HG03469 (cell line): ENCODE measurements around the gene LEP.

Experiments
- ATAC-seq: cut with Tn5 transposase; IDR thresholded peaks from one replicate; pipeline ENCODE4 v1.9.1; 2021; ENCODE audit warnings: mild to moderate bottlenecking, moderate library complexity, moderate number of reproducible peaks; ENCODE audit not compliant: unreplicated experiment

LEP gene

DNA sequence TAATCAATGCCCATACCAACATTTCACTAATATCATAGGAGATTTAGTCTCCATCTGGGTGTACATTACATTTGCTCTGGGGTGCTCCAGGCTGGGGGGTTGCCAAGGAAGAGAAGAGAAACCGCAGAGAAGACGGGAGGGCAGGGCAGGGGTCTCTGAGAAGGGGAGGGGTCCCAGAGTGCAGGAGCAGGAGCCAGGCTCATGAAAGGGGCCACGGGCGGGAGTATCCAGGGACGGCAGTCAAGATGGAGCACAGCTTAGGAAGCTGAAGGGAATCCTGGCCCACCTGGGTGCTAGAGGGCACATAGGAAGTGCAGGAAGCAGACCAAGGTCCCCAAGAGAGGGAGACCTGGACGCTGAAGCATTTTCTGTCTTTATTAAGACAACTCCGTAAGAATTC, 2.2 kb downstream of the LEP start:
- no peak for ATAC-seq

DNA sequence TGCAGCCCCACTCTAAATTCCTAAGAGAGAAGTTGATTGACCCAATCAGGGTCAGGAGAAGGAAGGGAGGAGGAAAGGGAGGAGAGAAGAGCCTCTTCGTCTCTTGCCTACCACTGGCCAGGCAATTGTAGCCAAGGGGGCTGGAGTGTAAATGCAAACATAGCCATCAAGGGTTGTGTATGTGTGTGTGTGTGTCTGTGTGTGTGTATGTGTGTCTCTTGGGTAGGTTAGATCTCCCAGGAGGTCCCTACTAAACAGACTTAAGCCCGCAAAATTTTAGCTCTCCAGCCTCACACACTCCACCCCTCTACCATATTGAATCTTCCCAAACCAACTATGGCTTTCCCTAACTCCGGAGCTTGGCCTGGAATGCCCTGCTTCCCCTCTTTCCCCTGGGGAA, 3.8 kb downstream of the LEP start:
- no peak for ATAC-seq

DNA sequence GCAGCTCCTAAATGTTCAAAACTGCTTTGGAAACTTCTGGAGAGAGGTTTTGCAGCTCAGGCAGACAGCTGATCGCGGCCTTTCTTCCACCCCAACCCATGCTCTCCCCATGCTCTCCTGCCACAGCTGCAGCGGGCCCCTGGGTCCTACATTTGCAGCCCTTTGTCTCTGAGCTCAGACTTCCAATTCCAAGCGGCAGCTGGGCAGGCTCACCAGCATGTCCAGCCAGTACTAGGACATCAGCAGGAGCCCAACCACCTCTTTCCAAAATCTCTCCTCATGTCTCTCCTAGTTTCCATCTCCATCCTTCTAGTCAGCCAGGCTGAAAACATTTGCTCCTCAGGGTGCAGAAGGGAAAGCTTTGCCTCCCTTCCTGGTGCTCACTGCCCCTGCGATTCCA, 6.0 kb downstream of the LEP start:
- ATAC-seq, result no peak

DNA sequence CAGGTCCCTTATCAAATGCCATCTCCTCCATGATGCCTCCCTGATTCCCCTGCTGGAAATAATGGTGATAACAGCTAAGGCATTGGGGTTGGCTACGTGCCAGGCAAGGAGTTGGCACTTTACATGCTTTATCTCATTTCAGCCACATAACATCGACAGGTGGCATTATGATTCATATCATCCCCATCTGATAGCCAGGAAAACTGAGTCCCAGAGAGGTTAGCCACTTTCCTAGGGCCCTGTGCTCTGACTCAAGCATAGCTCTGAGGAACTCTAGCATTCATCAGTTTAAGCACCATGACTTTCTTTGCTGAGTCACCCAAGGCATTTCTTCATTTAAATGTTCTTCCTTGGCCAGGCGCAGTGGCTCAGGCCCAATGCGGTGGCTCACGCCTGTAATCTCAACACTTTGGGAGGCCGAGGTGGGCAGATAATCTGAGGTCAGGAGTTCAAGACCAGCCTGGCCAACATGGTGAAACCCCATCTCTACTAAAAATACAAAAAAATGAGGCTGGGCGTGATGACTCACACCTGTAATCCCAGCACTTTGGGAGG, 6.6 kb downstream of the LEP start:
- no peak for ATAC-seq

DNA sequence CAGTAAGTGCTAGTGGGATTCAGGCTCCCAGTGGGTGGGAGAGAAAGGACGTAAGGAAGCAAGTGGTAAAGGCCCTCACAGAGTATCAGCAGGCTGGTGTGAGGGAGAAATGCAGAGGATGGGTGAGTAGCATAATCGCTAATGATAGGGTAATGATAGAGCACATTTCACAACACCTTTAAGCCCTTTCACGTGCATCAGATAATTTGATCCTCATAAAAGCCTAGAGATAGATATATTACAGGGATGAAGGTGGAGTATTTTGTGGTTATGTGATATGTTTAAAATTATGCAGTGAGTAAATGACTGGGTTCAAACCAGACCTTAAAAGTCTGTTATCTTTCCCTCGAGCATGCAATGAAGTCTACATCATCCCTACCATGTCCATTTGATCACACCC, 10.3 kb downstream of the LEP start:
- ATAC-seq, result no peak

DNA sequence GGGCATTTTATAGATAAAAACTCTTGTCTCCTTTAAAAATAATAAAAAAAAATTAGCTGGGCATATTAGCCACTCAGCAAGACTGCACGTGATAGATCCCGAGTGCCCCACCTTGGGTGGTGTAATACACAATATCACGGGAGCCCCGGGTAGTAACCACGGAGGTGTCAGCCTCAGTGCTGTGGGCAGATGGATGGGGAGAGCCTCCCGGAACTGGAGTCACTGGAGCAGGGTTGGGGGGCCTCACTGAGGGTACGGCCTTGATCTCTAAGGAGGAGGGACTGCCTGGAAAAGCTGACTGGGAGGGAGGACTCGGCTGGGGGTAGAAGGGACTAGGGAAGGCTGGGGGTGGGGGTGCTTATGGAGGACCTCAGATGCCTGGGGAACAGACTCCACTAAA, 12.6 kb downstream of the LEP start:
- no peak for ATAC-seq

DNA sequence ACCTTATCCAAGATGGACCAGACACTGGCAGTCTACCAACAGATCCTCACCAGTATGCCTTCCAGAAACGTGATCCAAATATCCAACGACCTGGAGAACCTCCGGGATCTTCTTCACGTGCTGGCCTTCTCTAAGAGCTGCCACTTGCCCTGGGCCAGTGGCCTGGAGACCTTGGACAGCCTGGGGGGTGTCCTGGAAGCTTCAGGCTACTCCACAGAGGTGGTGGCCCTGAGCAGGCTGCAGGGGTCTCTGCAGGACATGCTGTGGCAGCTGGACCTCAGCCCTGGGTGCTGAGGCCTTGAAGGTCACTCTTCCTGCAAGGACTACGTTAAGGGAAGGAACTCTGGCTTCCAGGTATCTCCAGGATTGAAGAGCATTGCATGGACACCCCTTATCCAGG, 13.4 kb downstream of the LEP start:
- ATAC-seq, result no peak

DNA sequence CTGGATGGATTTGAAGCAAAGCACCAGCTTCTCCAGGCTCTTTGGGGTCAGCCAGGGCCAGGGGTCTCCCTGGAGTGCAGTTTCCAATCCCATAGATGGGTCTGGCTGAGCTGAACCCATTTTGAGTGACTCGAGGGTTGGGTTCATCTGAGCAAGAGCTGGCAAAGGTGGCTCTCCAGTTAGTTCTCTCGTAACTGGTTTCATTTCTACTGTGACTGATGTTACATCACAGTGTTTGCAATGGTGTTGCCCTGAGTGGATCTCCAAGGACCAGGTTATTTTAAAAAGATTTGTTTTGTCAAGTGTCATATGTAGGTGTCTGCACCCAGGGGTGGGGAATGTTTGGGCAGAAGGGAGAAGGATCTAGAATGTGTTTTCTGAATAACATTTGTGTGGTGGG, 14.2 kb downstream of the LEP start:
- ATAC-seq, result no peak

DNA sequence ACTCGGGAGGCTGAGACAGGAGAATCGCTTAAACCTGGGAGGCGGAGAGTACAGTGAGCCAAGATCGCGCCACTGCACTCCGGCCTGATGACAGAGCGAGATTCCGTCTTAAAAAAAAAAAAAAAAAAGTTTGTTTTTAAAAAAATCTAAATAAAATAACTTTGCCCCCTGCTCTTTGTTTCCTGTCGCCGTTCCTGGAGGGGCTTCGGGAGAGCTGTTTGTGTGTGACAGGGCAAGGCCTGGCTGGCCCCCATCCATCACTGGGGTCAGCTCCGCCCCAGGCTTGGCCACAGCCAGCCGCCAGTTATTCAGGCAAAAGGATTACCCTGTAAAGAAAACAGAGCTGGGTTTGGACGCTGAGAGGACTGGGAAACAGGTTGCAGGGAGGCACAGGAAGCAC, 16.4 kb downstream of the LEP start:
- no peak for ATAC-seq

DNA sequence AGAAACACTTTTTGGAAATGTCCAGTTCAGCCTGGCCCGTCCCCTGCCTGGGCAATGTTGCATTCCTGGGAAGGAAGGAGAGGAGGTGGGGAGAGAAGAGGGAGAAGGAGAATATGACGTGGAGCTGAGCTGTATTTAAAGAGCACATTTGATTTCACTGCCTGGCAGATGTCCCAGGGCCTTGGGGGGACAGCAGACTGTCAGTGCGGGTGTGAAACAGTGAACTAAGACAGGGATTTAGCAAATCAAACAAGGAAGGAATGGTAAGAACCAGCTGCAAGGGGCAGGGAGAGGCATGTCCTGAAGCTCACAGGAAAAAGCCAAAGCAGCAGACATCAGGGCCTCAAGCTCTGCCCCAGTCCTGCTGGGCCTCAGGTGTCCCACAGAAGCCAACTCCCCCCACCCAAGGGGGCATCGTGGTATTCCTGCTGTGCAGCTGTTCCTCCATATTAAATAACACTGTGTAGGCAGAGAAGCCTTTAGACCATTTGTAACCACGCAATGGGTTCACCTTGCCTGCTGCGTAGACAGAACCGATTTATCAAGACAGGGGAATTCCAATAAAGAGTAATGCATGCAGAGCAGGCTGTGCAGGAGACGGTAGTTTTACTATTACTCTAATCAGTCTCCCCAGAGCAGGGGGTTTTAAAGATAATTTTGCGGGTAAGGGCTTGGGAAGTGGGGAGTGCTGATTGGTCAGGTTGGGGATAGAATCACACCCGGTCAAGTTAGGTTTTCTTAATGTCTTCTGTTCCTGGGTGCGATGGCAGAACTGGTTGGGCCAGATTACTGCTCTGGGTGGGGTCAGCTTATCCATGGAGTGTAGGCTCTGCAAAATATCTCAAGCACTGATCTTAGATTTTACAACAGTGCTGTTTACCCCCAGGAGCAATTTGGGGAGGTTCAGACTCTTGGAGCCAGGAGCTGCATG, 18.3 kb downstream of the LEP start:
- ATAC-seq, result no peak

DNA sequence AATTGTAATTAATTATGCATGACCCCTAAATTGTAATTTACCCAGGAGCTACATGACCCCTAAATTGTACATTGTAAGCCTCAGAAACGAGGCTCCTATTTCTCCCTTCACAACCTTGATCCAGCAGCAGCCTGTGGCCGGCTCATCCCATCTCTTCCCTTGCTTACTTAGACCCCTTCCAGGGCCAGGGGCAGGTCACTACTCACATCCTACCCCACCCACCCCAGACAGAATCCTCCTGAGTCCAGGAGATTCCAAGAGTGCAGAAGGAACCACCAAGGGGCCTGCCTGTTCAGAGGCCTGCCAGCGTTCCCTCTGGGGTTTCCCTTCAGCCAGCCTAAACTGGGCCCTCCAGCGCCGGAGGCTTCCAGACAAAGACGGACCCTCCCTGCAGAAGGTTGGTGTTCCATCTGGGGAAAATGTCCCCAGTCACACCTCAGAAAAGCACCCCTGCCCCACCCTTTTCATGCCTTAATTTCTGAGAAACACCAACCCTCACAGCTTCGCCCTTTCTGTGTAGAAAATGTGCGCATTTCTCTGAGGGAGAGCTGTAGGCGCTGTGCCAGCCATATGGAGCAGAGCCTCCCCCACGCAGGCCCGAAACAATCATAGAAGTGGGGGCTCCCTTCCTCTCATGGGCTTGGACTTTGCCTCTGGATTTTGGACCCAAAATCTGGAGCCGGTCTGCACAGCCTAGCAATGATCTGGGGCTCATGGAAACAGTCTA, 19.2 kb downstream of the LEP start:
- no peak for ATAC-seq

DNA sequence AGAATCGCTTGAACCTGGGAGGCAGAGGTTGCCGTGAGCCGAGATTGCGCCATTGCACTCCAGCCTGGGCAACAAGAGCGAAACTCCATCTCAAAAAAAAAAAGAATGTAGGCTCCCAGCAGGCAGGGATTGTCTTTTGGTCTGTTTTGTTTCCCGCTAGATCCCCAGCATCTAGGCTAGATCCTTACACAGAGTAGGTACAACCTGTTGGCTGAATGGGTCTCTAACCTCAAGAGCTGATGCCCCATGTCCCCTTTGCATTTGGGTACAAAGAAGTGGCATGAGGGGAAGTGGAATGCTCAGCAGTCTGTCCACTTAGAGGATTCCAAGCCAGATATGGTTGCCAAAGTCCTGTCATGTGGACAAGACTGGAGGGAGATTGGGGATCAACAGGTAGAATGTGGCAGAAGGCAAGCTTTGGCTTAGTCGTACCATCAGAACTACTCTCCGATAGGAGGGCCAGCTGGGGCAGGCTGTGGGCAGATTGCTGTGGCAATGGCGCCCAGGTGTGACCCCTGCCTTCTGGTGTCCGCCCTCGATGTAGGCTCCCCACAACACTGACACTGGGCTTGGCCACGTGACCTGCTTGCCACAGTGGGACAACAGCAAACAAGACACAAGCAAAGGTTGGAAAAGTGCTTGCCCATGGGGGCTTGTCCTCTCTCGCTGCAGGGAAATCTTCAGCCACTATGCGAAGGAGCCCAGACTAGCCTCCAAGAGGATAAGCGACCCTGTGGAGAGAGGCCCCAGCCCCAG, 21.4 kb downstream of the LEP start:
- ATAC-seq, result no peak

DNA sequence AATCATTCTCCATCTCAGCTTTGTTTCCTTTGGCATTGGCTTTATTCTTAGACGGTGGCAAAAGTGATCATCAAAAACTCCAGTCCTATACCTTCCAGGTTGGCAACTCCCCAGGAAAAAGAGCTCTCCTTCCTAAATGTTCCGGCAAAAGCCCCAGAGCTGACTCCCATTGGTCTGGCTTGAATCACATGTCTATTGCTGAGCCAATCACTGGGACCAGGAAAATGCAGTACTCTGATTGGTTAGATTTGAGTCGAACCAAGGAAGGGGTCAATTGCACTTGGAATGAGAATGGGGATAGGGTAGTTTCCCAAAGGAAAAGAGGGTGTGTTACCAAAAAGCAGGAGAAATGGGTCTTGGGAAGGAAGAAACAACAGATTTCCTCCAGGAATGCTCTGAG, 22.3 kb downstream of the LEP start:
- no peak for ATAC-seq

DNA sequence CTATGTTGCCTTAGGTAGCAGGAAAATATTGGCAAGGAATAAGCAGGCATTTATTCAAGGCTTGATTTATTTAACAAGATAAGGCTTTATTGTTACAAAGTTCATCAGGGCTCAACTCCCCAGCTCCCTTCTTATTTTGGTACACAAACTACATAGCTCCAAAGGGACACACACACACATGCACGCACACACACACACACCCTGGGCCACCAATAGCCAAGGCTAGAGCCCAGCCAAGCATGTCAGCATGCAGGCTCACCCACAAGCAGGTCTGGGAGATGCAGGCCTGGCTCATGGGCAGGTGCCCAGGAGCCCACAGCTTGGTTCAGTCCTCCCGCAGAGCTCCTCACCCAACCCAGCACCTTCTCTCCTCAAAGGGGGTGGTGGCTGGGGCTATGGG, 23.4 kb downstream of the LEP start:
- no peak for ATAC-seq

DNA sequence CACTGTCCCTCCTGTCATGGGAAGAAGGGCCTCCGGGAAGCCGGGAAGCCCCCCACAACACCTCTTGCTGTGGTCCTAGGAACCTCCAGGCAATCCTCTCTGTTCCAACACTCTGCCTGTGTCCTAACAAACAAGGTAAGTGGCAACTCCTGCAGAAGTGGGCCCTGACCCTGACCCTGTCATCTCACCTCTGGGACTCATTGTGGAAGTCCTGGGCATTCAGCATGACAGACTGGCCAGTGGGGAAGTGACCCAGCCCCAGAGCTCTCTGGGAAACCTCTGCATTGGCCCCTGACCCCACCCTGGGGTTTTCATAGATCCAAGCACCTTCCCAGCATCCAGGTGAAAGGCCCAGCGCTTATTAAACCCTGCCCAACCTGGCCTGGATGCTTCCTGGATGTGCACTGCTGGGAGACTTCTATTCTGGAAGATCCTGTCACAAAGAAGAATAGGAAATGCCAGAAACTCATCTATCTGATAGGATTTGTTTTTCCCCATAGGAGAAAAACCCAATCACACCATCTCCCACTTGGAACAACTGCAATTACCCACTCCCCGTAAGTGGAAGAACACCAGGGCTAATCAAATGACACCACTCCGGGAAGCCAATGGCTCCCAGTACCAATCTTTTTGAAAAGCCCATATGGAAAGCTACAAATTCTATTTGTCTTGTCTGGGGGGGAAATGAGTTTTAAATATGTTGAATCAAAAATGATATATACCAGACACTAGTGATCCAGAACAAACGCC, 24.3 kb downstream of the LEP start:
- ATAC-seq, result no peak

DNA sequence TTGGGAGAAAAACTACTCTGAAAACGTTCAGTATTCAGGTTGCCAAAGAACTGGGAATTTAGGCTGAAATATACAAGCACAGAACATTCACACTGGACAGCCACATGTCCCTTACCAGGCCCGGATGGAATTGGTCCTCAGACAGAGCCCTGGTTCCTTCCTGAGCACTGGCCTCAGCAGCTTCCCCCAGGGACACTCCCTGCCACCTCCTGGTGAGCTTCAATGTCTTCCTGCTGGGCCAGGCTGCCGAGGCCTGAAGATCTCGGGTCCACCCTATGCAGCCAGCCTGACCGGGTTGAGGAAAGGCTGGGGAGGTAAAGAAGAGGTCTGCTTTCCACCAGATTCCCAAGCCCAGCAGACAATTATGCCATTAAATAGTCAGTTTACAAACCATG, 24.8 kb downstream of the LEP start:
- ATAC-seq, result no peak

DNA sequence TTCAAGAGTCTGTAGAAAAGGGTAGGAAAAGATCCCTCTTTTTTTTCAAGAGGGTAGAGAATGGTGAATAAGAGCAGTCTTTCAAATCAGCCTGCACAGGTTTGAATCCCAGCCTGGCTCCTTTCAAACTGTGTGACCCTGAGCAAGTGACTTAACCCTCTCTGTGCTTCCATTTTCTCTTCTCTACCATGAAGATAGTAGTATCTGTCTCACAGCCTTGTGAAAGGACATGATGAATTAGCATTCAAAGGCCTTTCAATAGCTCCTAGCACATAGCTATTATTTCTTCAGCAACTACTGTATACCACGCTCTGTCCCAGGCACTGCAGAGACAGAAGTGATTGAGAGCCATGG, 25.4 kb downstream of the LEP start:
- no peak for ATAC-seq

DNA sequence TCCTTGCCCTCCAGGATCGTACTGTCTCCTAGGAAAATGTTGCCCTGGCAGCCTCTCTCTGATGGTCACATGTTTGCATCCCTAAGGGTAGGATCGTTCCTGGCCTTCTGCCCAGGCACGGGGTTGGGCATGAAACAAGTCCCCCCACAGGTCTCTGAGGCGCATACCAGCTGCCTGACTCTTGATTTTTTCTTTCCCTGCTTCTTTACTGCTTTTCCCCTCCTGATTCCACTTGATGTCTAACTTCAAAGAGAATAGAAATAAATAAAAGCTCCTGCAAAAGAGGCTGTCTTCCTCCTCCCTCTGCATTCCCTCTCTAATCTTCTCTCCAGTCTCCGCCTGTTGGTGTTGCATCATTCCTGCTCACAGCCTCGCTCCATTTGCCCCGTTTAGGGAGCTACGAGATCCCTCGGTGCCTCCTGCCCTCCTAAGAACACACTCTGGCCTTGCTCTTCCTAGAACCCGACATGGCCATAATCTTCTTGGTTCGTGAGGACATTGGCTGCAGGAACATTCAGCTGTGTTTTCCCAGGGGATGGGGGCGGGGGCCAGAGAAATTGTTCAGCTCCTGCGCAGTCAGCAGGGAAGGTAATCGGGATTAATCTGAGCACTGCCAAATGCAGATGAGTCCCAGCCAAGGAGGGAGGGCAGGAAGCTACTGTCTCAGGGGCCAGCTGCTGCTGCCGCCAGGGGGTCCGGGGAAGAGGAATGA, 26.0 kb downstream of the LEP start:
- no peak for ATAC-seq

DNA sequence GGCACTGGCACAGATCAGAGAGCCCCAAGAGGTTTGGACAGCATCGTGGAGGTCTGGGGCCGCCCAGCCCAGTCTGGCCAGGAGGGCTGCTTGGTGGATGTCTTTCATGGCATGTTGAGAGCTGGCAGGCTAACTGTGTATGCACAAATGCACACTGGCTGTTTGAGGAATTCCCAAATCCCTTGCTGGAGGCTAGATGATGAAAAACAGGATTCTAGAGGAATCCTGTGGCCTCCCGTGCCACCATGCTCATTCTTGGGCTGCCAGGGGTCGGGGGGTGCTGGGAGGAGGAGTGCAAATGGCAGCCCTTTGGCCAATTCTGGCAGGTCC, 26.5 kb downstream of the LEP start:
- ATAC-seq, result no peak

DNA sequence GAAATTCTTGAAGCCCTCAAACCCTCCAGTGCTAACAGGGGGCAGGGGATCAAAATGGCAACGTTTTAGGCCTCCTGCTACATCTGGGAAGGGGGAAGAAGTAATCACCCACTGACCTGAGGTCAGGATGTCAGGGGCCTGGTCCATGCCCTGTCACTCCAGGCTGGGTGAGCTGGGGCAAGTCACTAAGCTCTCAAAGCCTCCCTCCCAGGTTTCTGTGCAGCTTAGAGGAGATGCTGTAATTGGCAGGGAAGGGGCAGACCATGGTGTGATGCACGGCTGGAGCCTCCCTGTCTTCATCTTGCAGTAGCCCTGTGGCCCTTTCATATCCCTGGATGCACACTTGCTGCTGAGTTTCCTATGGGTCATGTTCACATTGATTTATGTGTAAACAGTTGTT, 27.2 kb downstream of the LEP start:
- no peak for ATAC-seq
